NCI-H526 treated with DMSO at 0.1 percent for 48 hours (cell line): Measurements from ENCODE around the gene STYX.

Experiments
- DNase-seq: peaks from one replicate; lab custom pipeline; 2025; lab: John Stamatoyannopoulos, UW

STYX gene

DNA sequence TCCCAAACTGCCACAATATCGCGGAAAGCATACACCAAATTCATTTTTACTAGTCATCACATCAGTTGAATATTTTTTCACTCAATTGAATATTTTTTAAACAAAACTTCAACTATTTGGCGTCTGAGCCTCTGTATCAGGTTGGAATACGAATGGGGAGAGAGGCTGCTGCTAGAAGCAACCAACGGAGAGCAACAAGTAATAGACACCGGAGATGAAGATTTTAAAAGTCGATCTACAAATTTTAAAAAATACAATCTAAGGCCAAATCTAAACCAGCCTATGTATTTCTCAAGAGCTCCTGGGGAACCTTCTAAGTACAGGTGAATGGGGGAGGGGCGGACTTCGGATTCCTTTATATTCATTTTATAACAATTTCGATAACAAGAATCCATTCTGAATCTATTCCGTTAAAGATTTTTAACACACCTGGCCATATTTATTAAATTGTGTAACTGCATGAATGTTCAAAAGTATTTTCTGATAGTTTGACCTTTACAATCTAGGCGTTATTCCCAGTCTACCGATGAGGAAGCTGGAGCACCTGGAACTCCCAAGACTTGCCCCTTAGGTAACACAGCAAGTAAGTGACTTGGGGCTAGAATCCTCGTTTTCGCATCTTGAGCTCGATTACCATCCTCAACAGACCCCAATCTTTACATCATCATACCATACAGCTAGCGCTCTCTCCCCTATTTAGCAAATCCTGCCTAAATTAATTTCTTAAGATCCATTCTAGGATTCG, 60.2 kb downstream of the STYX start:
- DNase-seq: peak; percentile 38

DNA sequence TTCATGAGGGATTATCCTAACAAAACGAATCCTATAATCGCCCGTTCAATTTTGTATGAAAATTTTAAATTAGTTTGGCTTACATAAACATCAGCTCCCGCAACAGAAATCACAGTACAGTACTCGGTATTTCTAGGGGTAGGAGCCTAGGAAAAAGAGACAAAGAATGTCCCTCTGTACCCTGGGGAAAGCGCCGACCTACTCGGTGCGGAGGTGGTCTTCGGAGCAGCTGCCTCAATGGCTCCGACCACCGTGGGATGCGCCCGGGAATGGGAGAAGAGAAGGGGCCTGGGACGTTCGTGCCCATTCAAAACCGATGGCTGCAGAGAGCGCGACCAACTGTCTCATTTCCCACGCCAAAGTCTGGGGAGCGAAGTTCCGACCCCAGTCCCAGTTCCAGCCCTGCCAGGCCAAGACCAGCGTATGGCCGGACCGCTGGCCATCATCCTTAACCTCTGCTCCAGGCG, 60.8 kb downstream of the STYX start:
- DNase-seq: no peak

DNA sequence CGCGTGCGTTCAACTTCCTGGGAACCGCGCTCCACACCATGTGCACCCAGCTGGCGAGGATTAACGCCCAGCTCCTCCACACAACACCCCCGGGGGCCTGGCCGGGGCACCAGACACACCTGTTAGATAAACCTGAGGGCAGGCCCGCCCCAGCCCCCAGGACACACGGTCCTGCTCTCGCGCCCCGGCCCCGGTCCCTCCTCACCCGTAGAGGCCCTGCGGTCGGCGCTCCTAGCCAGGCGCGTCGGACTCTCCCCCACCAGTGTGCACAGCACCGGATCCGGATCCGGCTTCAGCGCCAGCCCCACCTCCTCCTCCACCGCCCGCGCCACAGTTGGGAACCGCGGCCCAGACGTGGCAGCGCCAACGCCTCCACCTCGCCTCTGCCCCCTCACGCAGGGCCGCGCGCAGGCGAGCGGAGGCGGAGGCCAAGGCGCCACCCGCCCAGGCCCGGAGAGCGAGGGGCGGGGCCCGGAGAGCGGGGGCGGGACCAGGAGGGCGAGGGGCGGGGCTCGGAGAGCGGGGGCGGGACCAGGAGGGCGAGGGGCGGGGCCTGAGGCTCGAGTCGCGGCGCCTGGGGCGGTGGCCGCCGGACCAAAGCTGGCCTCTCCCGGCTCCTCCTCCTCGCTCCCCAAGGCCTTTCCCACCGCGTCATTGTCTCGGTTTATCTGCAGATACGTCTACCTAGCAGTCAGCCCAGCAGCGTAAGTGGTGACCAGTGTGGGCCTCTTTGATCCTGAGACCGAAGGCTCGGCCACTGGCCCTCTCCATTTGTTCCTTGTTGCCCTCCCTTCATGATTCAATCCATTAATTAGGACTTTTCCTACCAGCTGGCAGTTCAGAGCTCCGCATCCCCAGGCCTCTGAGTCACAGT, 61.5 kb downstream of the STYX start, which contains the start of gene GNPNAT1:
Gene GNPNAT1, minus strand, starts transcription at position 385 of the 874 bp plus-strand sequence. CDS start 6,957 bp downstream, outside the sequence.
- DNase-seq: peak; percentile 53

DNA sequence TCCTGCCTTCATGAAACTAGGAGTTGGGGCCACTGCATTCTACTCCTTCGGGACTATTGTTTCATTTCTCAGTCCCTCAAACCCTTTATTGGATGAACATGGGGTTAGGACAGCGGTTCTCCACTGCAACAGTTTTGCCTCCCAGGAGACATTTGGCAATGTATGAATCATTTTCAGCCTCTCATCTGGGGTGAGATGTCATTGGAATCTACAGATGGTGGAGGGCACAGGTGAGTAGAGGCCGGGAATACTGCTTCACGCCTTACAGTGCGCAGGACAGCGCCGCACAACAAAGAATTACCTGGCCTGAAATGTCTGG, 62.1 kb downstream of the STYX start:
- no peak for DNase-seq

DNA sequence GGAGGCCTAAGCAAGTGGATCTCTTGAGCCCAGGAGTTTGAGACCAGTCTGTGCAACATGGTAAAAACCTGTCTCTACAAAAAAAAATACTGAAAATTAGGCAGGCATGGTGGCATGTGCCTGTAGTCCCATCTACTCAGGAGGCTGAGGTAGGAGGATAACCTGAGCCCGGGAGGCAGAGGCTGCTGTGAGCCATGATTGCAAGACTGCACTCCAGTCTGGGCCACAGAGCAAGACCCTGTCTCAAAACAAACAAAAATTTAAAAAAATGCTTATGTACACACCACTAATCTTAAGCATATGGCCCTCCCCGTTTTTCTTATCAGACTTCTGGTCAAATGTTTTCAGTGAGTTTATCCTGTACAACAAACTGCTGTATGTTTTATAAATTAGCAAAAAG, 63.1 kb downstream of the STYX start:
- no peak for DNase-seq

DNA sequence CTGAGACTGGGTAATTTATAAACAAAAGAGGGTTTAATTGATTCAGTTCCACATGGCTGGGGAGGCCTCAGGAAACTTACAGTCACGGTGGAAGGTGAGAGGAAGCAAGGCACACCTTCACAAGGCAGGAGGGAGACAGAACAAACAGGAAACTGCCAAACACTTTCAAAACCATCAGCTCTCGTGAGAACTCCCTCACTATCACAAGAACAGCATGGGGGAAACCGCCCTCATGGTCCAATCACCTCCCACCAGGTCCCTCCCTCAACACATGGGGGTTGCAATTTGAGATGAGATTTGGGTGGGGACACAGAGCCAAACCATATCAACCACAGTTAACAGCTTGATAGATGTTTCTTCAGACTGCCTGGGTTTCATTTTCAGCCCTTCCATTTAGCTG, 67.7 kb downstream of the STYX start:
- no peak for DNase-seq

DNA sequence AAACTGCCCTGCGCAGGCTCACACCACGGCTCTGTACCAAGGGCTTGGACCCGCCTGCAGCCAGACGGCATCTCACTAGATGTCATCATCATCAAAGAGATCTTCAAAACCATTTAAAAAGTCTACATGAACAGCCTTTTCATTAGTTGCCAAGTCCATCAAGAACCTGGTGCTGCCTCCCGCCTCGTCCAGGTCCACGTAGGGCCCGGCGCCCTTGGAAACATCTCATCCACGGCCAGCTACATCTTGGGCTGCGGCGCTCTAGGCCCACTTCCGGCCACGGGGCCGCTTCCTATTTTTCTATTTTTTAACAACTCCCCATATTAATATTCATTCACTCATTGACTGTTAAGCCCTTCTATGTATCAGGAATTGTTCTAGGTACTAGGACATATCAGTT, 68.9 kb downstream of the STYX start:
- no peak for DNase-seq

DNA sequence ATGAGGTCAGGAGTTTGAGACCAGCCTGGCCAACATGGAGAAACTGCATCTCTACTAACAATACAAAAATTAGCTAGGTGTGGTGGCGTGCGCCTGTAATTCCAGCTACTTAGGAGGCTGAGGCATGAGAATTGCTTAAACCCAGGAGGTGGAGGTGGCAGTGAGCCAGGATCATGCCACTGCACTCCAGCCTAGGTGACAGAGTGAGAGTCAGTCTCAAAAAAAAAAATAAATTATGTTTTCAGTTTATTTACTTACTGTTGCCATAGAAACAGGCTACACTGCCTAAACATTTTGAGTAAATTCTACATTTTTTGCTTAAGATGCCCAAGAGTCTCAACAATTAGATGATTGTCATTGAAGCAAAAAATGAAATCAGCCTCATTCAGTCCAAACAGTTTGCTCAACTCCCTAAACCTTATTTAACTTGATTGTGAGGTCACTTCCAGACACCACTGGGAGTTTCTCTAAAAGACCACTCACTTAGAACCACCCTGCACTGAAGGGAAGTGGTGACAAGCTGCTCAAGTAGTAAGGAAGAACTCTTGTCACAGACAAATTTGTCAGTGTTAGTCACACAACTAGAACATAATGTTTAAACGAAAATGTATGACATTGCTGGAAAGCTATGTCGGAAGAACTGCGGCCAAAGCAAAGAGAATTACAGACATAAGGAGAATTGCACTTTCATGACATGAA, 71.2 kb downstream of the STYX start:
- DNase-seq: no peak

DNA sequence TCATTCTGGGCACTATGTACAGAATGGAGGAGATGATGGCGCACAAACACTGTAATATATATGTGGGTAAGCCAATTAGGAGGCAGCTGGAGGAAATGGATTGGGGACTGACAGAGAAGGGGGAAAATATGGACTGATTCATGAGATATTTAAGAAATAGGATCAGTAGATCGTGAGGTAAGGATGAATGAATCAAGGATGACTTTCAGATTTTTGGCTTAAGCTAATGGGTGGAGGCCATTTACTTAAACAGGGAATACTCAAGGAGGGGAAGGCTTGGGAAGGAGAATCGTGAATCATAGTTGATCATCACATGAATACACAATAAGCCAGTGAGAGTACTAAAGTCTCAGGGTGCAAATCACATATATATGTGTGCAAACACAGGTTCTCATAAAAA, 72.6 kb downstream of the STYX start:
- DNase-seq: no peak

DNA sequence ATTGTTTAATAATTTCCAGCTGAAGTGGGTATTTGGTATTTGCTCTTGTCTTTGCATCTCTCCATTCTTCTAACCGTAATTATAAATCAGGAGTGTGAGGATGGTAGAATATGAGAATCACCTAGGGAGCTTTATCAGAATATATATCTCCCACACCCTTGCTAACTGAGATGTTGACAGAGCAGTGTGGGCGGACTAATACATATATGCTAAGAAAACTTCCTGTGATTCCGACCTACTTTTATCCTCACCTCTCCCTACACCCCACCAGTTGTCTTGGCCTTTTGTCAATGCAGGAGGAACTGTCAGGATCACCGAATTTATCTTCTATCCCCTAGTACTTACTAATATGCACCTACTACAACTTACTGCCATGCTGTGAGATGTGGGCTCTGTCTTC, 76.1 kb downstream of the STYX start:
- DNase-seq: no peak

DNA sequence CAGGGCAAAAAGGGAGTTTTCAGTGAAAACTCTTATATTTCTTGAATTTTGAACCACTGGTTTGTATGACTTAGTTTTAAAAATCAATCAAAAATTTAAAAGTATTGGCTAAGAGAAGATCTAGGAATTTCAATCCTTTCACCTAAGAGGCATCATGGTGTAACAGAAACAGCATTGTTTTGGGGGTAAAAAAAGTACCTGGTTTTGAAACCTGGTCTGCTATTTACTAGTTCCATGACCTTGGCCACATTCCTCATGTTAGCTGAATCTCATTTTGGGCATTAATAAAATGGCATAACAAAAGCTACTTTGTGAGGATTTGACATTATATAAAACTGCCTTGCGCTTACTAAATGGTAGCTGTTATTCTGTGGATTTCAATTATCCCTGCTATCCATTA, 78.1 kb downstream of the STYX start:
- no peak for DNase-seq

DNA sequence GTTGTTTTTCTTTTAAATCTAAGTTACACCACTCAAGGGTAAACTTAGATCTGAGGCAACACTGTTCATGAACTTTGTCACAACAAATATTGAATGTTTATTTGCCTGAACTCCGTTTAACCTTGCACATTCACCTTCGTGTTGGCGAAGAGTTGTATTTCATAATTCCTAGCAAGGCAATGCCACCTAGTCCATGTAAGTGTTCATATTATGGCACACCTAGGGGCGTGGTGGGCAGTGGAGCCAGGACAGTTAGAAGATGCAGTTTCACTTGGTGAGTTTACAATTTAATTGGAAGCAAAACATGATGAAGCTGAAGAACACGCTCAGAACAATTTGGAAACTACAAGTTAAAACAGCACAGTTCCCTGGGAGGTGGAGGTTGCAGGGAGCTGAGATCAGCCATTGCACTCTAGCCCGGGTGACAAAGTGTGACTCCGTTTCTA, 91.9 kb downstream of the STYX start:
- DNase-seq: no peak

DNA sequence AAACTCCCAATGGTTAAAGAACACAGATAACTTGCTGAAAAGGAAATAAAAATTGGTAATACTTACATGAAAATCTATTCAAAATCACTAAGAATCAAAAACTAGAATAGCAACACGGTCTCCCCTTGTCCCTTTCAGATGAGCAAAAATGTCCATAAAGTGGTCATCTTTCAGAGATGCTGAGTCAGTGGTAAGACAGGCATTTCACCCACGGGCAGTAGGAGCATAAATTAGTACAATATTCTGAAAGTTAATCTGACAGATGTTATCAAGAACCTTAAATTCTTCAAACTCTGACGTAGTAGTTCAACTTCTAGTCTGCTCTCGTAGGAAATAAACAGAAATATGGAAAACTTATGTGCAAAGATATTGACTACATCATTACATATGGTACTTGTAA, 94.5 kb downstream of the STYX start:
- DNase-seq: no peak
